Smooth muscle cell (in vitro differentiated cells): Measurements from ENCODE around the gene SPEG. TPM values are rescaled to one million over a fixed set of nuclear protein-coding genes. Genes with fewer than 3 reads are reported as not detected.

Experiments
- DNase-seq: peaks from one replicate; lab custom pipeline; 2025; ENCODE audit not compliant: unreplicated experiment; lab: John Stamatoyannopoulos, UW
- H2AFZ ChIP-seq: fragments of 200-600 bp; sonication (generic); 2 replicates; pipeline ENCODE4 v1.6.0; 2016; ENCODE audit warnings: antibody characterized with exemption, low read depth, mild to moderate bottlenecking
- H3F3A ChIP-seq: fragments of 200-600 bp; sonication (generic); 2 replicates; pipeline ENCODE4 v1.6.0; 2017; ENCODE audit warnings: antibody characterized with exemption, low read depth
- H3K27ac ChIP-seq: fragments of 200-600 bp; sonication (generic); 2 replicates; pipeline ENCODE4 v1.5.1; 2016; ENCODE audit warnings: low read depth, mild to moderate bottlenecking
- H3K27me3 ChIP-seq: fragments of 200-600 bp; sonication (generic); 2 replicates; pipeline ENCODE4 v1.6.1; 2016; ENCODE audit warnings: low read depth, mild to moderate bottlenecking
- H3K36me3 ChIP-seq: fragments of 200-600 bp; sonication (generic); 2 replicates; pipeline ENCODE4 v1.5.1; 2016; ENCODE audit warnings: low read depth
- H3K4me1 ChIP-seq: fragments of 200-600 bp; sonication (generic); 2 replicates; pipeline ENCODE4 v1.5.1; 2016; ENCODE audit warnings: low read depth
- H3K4me2 ChIP-seq: fragments of 200-600 bp; sonication (generic); 2 replicates; pipeline ENCODE4 v1.6.0; 2016; ENCODE audit warnings: mild to moderate bottlenecking
- H3K4me3 ChIP-seq: fragments of 200-600 bp; sonication (generic); 2 replicates; pipeline ENCODE4 v1.5.1; 2016; ENCODE audit warnings: mild to moderate bottlenecking
- H3K79me2 ChIP-seq: fragments of 200-600 bp; sonication (generic); 2 replicates; pipeline ENCODE4 v1.6.0; 2016; ENCODE audit warnings: low read depth, mild to moderate bottlenecking
- H3K9ac ChIP-seq: fragments of 200-600 bp; sonication (generic); 2 replicates; pipeline ENCODE4 v1.6.0; 2016; ENCODE audit warnings: low read depth
- H3K9me3 ChIP-seq: fragments of 200-600 bp; sonication (generic); replicated peaks from 2 replicates; pipeline ENCODE4 v1.5.1; 2016; ENCODE audit warnings: low read depth
- H4K20me1 ChIP-seq: fragments of 200-600 bp; sonication (generic); 2 replicates; pipeline ENCODE4 v1.6.0; 2016; ENCODE audit warnings: low read depth
- CTCF ChIP-seq: fragments of 200-600 bp; sonication (generic); IDR thresholded peaks from 2 replicates; pipeline ENCODE4 v1.5.1; 2017; ENCODE audit warnings: borderline replicate concordance, mild to moderate bottlenecking, antibody characterized with exemption; ENCODE audit not compliant: insufficient read depth, poor library complexity, severe bottlenecking
- WGBS: methylation state at CpG from one replicate; pipeline ENCODE4 v1.1.7; 2016; ENCODE audit warnings: low lambda C conversion rate; 5-methylcytosine and 5-hydroxymethylcytosine counted together
- polyA plus RNA-seq: library from polyadenylated mRNA; unstranded; fragments of >200 nt; fragmentation: Nextera tagmentation; extraction: Ambion mirVana; gene quantifications from 2 replicates; pipeline ENCODE4 v1.2.1, GENCODE V29; 2016
- total RNA-seq: library from RNA; depleted of rRNA; stranded (reverse); fragments of >200 nt; gene quantifications from 2 replicates; pipeline ENCODE4 v1.2.3, GENCODE V29; 2014

The SPEG gene
- total and polyA plus RNA-seq, 2 experiments from 2014 or later, result 14.9 to 37.8 TPM

- Histone ChIP-seq H3F3A (no peaks in the 10 kb centered on the region), H3K9ac (no peak overlapping the region), H3K27me3 (no peaks in the 10 kb centered on the region), H3K9me3 (no peaks in the 10 kb centered on the region), H3K27ac (no peak overlapping the region), H3K79me2 (no peaks in the 10 kb centered on the region), H4K20me1 (peaks cover 4% of the 10 kb centered on the region), H3K4me3 (no peak overlapping the region), H3K4me2 (no peak overlapping the region), H3K36me3 (no peaks in the 10 kb centered on the region), H2AFZ (no peak overlapping the region), H3K4me1 (peaks cover 20% of the 10 kb centered on the region)
- 95% methylated on average over 14 of the region's 14 CpGs for WGBS
- no peak for TF ChIP-seq CTCF
- no peak for DNase-seq
Observed at GRCh38 chr2:219461669-219462068, 27.0 kb downstream of the SPEG start.

- DNase-seq, result no peak
- TF ChIP-seq CTCF, result no peak
- Histone ChIP-seq H4K20me1 (peaks cover 4% of the 10 kb centered on the region), H3K4me2 (no peak overlapping the region), H3K9me3 (no peaks in the 10 kb centered on the region), H3K27ac (no peak overlapping the region), H3K79me2 (no peaks in the 10 kb centered on the region), H3F3A (no peaks in the 10 kb centered on the region), H3K36me3 (no peaks in the 10 kb centered on the region), H3K9ac (no peak overlapping the region), H3K4me3 (no peak overlapping the region), H2AFZ (no peak overlapping the region), H3K27me3 (no peaks in the 10 kb centered on the region), H3K4me1 (peaks cover 20% of the 10 kb centered on the region)
- WGBS, result 96% methylated on average over 9 of the region's 9 CpGs
Observed at GRCh38 chr2:219462349-219462748, 27.7 kb downstream of the SPEG start.

GRCh38 chr2:219464286-219465032, 29.8 kb downstream of the SPEG start:
- H3K4me1 ChIP-seq, result peaks cover 17% of the 10 kb centered on the region
- no peaks in the 10 kb centered on the region for H3K36me3 ChIP-seq
- no peak for DNase-seq
- no peak overlapping the region for H2AFZ ChIP-seq
- H3K27ac ChIP-seq, result no peak overlapping the region
- no peaks in the 10 kb centered on the region for H3K27me3 ChIP-seq
- no peak overlapping the region for H3K4me3 ChIP-seq
- H3K79me2 ChIP-seq, result no peaks in the 10 kb centered on the region
- H3F3A ChIP-seq, result no peaks in the 10 kb centered on the region
- 95% methylated on average over 21 of the region's 21 CpGs for WGBS
- H4K20me1 ChIP-seq, result peaks cover 4% of the 10 kb centered on the region
- no peak for TF ChIP-seq CTCF
- H3K9me3 ChIP-seq, result no peaks in the 10 kb centered on the region
- no peak overlapping the region for H3K4me2 ChIP-seq
- no peak overlapping the region for H3K9ac ChIP-seq
